GM10847 (cell line): ENCODE results near the gene MYL12A.
A peak's percentile ranks its signal among the peaks of the same experiment; 100 is the strongest.

Experiments used
- POLR2A ChIP-seq: IDR thresholded peaks from 2 replicates; pipeline ENCODE4 v1.6.1; 2011; ENCODE audit not compliant: insufficient read length; ENCODE audit errors: extremely low read depth

Gene MYL12A

GRCh38 chr18:3284501-3284900, 36.9 kb downstream of the MYL12A start:
- no peak for TF ChIP-seq POLR2A

- no peak for TF ChIP-seq POLR2A
Observed at GRCh38 chr18:3286159-3286558, 38.6 kb downstream of the MYL12A start.

GRCh38 chr18:3293196-3293951, 45.8 kb downstream of the MYL12A start:
- no peak for TF ChIP-seq POLR2A

GRCh38 chr18:3294435-3295080, 47.0 kb downstream of the MYL12A start:
- no peak for TF ChIP-seq POLR2A

DNA sequence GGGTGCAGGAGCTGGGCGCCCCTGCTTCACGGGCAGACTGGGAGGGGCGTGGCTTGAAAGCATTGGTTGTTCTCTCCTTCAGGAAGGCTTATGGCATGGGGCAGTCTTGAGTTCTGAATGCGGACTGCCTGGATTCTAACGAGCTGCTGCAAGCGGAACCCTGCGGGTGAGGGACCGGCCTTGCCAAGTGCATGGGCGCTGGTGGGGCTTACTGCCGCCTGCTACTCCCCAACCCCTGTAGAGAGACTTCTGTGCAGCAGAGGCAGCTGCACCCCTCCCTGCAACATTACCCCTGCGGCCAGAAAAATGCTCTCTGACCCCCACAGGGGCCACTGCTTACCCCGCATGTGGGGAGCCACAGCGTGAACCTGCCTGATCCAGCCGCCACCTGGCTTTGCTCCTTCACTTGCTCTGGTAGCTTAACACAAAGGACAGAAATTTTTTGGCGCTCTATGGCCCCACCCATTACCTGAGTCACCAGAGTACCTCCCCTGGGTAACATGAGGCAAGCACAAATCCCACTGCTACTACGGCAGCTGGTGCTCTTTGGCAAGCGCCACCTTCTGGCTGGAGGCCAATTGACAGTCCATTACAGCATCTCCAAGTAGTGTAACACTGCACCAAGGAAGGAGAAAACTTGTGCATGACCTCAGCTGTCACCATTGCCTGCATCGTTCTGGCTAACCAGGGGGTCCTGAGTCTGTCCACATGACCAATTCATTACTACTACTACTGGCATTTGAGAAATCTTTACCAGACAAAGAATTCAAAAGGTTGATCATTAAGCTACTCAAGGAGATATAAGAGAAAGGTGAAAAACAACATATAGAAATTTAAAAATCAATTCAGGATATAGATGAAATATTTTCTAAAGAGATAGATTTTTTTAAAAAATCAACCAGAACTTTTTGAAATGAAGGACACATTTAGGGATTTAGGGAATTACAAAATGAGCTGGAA, 49.7 kb downstream of the MYL12A start:
- TF ChIP-seq POLR2A: peak; percentile 59

DNA sequence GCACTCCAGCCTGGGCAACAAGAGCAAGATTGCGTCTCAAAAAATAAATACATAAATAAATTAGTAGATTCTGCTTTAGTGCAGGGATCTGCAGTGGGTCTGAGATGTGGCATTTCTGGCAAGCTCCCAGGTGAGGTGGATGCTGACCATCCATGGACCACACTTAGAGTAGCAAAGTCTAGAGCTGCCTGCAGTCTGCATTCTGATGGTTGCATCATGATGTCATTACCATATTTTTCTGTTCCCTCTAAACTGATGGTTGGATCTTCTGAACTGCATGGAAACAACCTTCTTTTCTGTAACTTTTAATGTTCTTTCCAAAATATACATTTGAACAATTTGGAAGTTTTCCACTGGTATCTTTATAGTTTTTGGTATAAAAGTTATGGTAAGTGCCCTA, 57.2 kb downstream of the MYL12A start:
- no peak for TF ChIP-seq POLR2A

DNA sequence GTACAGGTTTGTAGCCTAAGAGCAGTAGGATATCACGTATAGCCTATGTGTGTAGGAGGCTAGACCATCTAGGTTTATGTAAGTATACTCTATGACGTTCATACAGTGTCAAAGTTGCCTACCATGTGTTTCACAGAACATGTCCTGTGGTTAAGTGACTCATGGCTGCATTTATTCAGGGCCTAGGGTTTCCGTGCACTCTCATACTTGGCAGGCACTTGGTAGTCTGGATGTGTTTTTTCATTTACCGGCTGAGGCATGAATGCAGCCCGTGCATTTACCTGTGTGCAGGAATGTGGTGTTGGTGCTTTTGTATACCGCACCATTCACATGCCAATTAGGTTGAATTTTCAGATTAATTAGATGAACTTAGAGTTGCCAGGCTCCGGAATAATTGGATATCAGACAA, 57.8 kb downstream of the MYL12A start:
- no peak for TF ChIP-seq POLR2A
